ENCODE results near the gene DENND2D. TPM values are rescaled to one million over a fixed set of nuclear protein-coding genes. Genes with fewer than 3 reads are reported as not detected.

The DENND2D gene
- total RNA-seq (2014; rRNA removed; shearing (Covaris generic)): not detected in 2 replicates

GRCh38 chr1:111199881-111200801, at the start of gene DENND2D:
TSS of gene DENND2D (minus strand) at chr1:111200646. CDS start at chr1:111200459, 187 bp downstream.
- DNase-seq: no peak
- Histone ChIP-seq H3K27me3 (no peaks in the 10 kb centered on the region; the same call in 1 of the 2 replicates), H3K4me3 (no peak within 1 kb of the TSS), H3K4me1 (peaks cover 4% of the 10 kb centered on the region; the same call in 1 of the 2 replicates), H3K36me3 (no peaks in the 10 kb centered on the region), H3K9me3 (replicated peaks) (no peaks in the 10 kb centered on the region), H3K27ac (no peak within 1 kb of the TSS)

- Histone ChIP-seq H3K27ac (no peak overlapping the region), H3K36me3 (no peaks in the 10 kb centered on the region), H3K9me3 (replicated peaks) (no peaks in the 10 kb centered on the region), H3K4me1 (no peaks in the 10 kb centered on the region), H3K4me3 (no peak overlapping the region), H3K27me3 (peaks cover 4% of the 10 kb centered on the region)
- no peak for DNase-seq
These were observed 49.5 kb upstream of the DENND2D start for GRCh38 chr1:111249960-111250359.

- Histone ChIP-seq H3K4me1 (no peaks in the 10 kb centered on the region), H3K4me3 (no peak overlapping the region), H3K27me3 (peaks cover 4% of the 10 kb centered on the region), H3K36me3 (no peaks in the 10 kb centered on the region), H3K27ac (no peak overlapping the region), H3K9me3 (replicated peaks) (no peaks in the 10 kb centered on the region)
- DNase-seq: no peak
These were observed 46.8 kb upstream of the DENND2D start for GRCh38 chr1:111247125-111247838.

- Histone ChIP-seq H3K36me3 (no peaks in the 10 kb centered on the region), H3K27ac (no peak overlapping the region), H3K27me3 (no peaks in the 10 kb centered on the region), H3K4me3 (no peak overlapping the region), H3K4me1 (no peaks in the 10 kb centered on the region), H3K9me3 (replicated peaks) (no peaks in the 10 kb centered on the region)
- no peak for DNase-seq
These were observed 42.5 kb upstream of the DENND2D start for GRCh38 chr1:111242805-111243523.

- DNase-seq: no peak
- Histone ChIP-seq H3K4me3 (no peak overlapping the region), H3K4me1 (no peaks in the 10 kb centered on the region), H3K27me3 (no peaks in the 10 kb centered on the region), H3K36me3 (no peaks in the 10 kb centered on the region), H3K27ac (no peak overlapping the region), H3K9me3 (replicated peaks) (no peaks in the 10 kb centered on the region)
These were observed 41.4 kb upstream of the DENND2D start for GRCh38 chr1:111241797-111242196.

GRCh38 chr1:111238056-111238795, 37.8 kb upstream of the DENND2D start:
- Histone ChIP-seq H3K4me3 (no peak overlapping the region), H3K4me1 (no peaks in the 10 kb centered on the region)
- DNase-seq: no peak

GRCh38 chr1:111236806-111237205, 36.4 kb upstream of the DENND2D start:
- no peaks in the 10 kb centered on the region for H3K9me3 ChIP-seq (replicated peaks)
- H3K27me3 ChIP-seq: no peaks in the 10 kb centered on the region
- H3K36me3 ChIP-seq: no peaks in the 10 kb centered on the region
- H3K4me3 ChIP-seq: no peak overlapping the region
- DNase-seq: no peak
- H3K27ac ChIP-seq: no peak overlapping the region
- H3K4me1 ChIP-seq: no peaks in the 10 kb centered on the region

More at GRCh38 chr1:111238056-111238795, 37.8 kb upstream of the DENND2D start:
- H3K27ac ChIP-seq: no peak overlapping the region
- H3K27me3 ChIP-seq: no peaks in the 10 kb centered on the region
- no peaks in the 10 kb centered on the region for H3K9me3 ChIP-seq (replicated peaks)
- H3K36me3 ChIP-seq: no peaks in the 10 kb centered on the region

GRCh38 chr1:111236379-111236778, 35.9 kb upstream of the DENND2D start:
- Histone ChIP-seq H3K27me3 (no peaks in the 10 kb centered on the region), H3K9me3 (replicated peaks) (no peaks in the 10 kb centered on the region), H3K27ac (no peak overlapping the region), H3K4me3 (no peak overlapping the region), H3K36me3 (no peaks in the 10 kb centered on the region), H3K4me1 (no peaks in the 10 kb centered on the region)
- DNase-seq: no peak

GRCh38 chr1:111234866-111235265, 34.4 kb upstream of the DENND2D start:
- Histone ChIP-seq H3K27me3 (no peaks in the 10 kb centered on the region), H3K4me1 (peaks cover 1% of the 10 kb centered on the region), H3K27ac (no peak overlapping the region), H3K9me3 (replicated peaks) (no peaks in the 10 kb centered on the region), H3K36me3 (no peaks in the 10 kb centered on the region), H3K4me3 (no peak overlapping the region)
- no peak for DNase-seq

GRCh38 chr1:111234258-111234657, 33.8 kb upstream of the DENND2D start:
- H3K36me3 ChIP-seq: no peaks in the 10 kb centered on the region
- H3K9me3 ChIP-seq (replicated peaks): no peaks in the 10 kb centered on the region
- no peak overlapping the region for H3K27ac ChIP-seq
- H3K4me3 ChIP-seq: no peak overlapping the region
- H3K27me3 ChIP-seq: no peaks in the 10 kb centered on the region
- no peak for DNase-seq
- peaks cover 5% of the 10 kb centered on the region for H3K4me1 ChIP-seq

GRCh38 chr1:111232134-111232533, 31.7 kb upstream of the DENND2D start:
- Histone ChIP-seq H3K36me3 (no peaks in the 10 kb centered on the region), H3K9me3 (replicated peaks) (no peaks in the 10 kb centered on the region), H3K27me3 (no peaks in the 10 kb centered on the region), H3K4me3 (no peak overlapping the region), H3K4me1 (peaks cover 22% of the 10 kb centered on the region), H3K27ac (no peak overlapping the region)
- DNase-seq: no peak

- H3K4me1 ChIP-seq: peaks cover 22% of the 10 kb centered on the region
- no peaks in the 10 kb centered on the region for H3K36me3 ChIP-seq
- no peaks in the 10 kb centered on the region for H3K9me3 ChIP-seq (replicated peaks)
- no peak for DNase-seq
- H3K27ac ChIP-seq: peak overlapping the region; percentile 80
- H3K4me3 ChIP-seq: no peak overlapping the region
- no peaks in the 10 kb centered on the region for H3K27me3 ChIP-seq
These were observed 28.3 kb upstream of the DENND2D start for GRCh38 chr1:111228748-111229126.

- no peaks in the 10 kb centered on the region for H3K27me3 ChIP-seq
- H3K9me3 ChIP-seq (replicated peaks): no peaks in the 10 kb centered on the region
- H3K4me1 ChIP-seq: peaks cover 22% of the 10 kb centered on the region
- no peak overlapping the region for H3K4me3 ChIP-seq
- H3K36me3 ChIP-seq: no peaks in the 10 kb centered on the region
- peak; percentile 81 to 93 for DNase-seq
- H3K27ac ChIP-seq: peak overlapping the region; percentile 80
These were observed 27.7 kb upstream of the DENND2D start for GRCh38 chr1:111227851-111228747.
